HS-5 (cell line): ENCODE measurements around the gene PRR23B.
"Not testable (repeated sequence)": the region's sequence is repeated elsewhere in the genome, so short reads cannot be mapped to it uniquely, and the experiment has no call there.

Experiments used
- DNase-seq: peaks from one replicate; pipeline ENCODE4 v3.0.0-alpha.2; 2012; ENCODE audit warnings: low read depth

PRR23B gene

GRCh38 chr3:139020868-139021234 lies at the start of gene PRR23B:
Gene PRR23B (minus strand): TSS chr3:139020926. CDS start chr3:139020661, 265 bp downstream.
- no peak for DNase-seq

- DNase-seq = no peak
These were observed 42.2 kb upstream of the PRR23B start for GRCh38 chr3:139062918-139063317.

GRCh38 chr3:139052802-139053600 lies 32.3 kb upstream of the PRR23B start:
- DNase-seq = no peak

GRCh38 chr3:139044366-139045210 lies 23.9 kb upstream of the PRR23B start, which contains the start of gene PRR23C:
Gene PRR23C (minus strand): TSS chr3:139044892. CDS start chr3:139044620, 272 bp downstream.
- DNase-seq = no peak

- DNase-seq = no peak
These were observed 23.0 kb upstream of the PRR23B start for GRCh38 chr3:139043554-139044365.

- no peak for DNase-seq
These were observed 16.8 kb upstream of the PRR23B start for GRCh38 chr3:139037478-139037877.

- DNase-seq = no peak
These were observed 11.7 kb upstream of the PRR23B start for GRCh38 chr3:139032326-139033002.

- not testable (repeated sequence) for DNase-seq
These were observed 9.8 kb upstream of the PRR23B start for GRCh38 chr3:139030576-139030975.

GRCh38 chr3:139024968-139025367 lies 4.2 kb upstream of the PRR23B start:
- no peak for DNase-seq

GRCh38 chr3:139020036-139020867 lies 474 bp downstream of the PRR23B start:
- DNase-seq = no peak

- DNase-seq = no peak
These were observed 4.2 kb downstream of the PRR23B start for GRCh38 chr3:139016430-139017048.

GRCh38 chr3:139006051-139006716 lies 14.5 kb downstream of the PRR23B start, which contains the start of gene PRR23A:
Gene PRR23A (minus strand): TSS chr3:139006268. CDS start chr3:139006268, 0 bp downstream.
- no peak for DNase-seq

GRCh38 chr3:139005356-139005993 lies 15.3 kb downstream of the PRR23B start:
- DNase-seq = no peak

GRCh38 chr3:138995706-138996105 lies 25.0 kb downstream of the PRR23B start:
- no peak for DNase-seq

GRCh38 chr3:138987181-138987580 lies 33.5 kb downstream of the PRR23B start:
- no peak for DNase-seq

- no peak for DNase-seq
These were observed 34.8 kb downstream of the PRR23B start for GRCh38 chr3:138985932-138986331.

- no peak for DNase-seq
These were observed 35.9 kb downstream of the PRR23B start for GRCh38 chr3:138984816-138985215.

- DNase-seq = no peak
These were observed 44.7 kb downstream of the PRR23B start for GRCh38 chr3:138976047-138976446.

- no peak for DNase-seq
These were observed 45.4 kb downstream of the PRR23B start for GRCh38 chr3:138975351-138975750.
